H1 (cell line): ENCODE data around the gene KCTD2. TPM values are rescaled to one million over a fixed set of nuclear protein-coding genes. Genes with fewer than 3 reads are reported as not detected.

Experiments
- CTCF ChIA-PET: fragments of 300-600 bp; sonication (Branson Sonifier 250); formaldehyde crosslinking; loops from one replicate; lab custom pipeline; 2021; ENCODE audit not compliant: partially characterized antibody; lab: Charles Lee
- POLR2A ChIA-PET: fragments of 300-600 bp; sonication (Branson Sonifier 250); formaldehyde crosslinking; loops from one replicate; lab custom pipeline; 2021; ENCODE audit warnings: inconsistent platforms; ENCODE audit not compliant: partially characterized antibody; lab: Charles Lee
- DNase-seq, 2 experiments: peaks; one replicate each; pipeline versions ENCODE4 v3.0.0 to v3.0.0-alpha.2; 2010 to 2022; ENCODE audit warnings: low spot score in 2 of 2, low read depth in 1 of 2, mixed read lengths in 1 of 2
- FAIRE-seq: peaks from 2 replicates; lab custom pipeline; 2011; peaks lifted over from hg19 to GRCh38; lab: Jason Lieb, UNC
- H2AFZ ChIP-seq: 2 replicates; pipeline ENCODE4 v1.8.1; 2012; ENCODE audit warnings: low read length, inconsistent platforms
- H2AK5ac ChIP-seq: 2 replicates; pipeline ENCODE4 v1.6.1; 2013; ENCODE audit warnings: low read depth, low read length
- H2BK120ac ChIP-seq: replicated peaks from 2 replicates; pipeline ENCODE3; 2013; ENCODE audit warnings: low read depth, low read length, inconsistent platforms
- H2BK12ac ChIP-seq: 2 replicates; pipeline ENCODE4 v1.6.1; 2013; ENCODE audit warnings: low read depth, low read length
- H2BK15ac ChIP-seq: 2 replicates; pipeline ENCODE4 v1.6.1; 2013; ENCODE audit warnings: low read length
- H2BK20ac ChIP-seq: 2 replicates; pipeline ENCODE4 v1.6.1; 2013; ENCODE audit warnings: low read length
- H2BK5ac ChIP-seq: 2 replicates; pipeline ENCODE4 v1.6.1; 2013; ENCODE audit warnings: low read depth, low read length
- H3K14ac ChIP-seq: 2 replicates; pipeline ENCODE4 v1.6.1; 2013; ENCODE audit warnings: inconsistent platforms; ENCODE audit not compliant: insufficient read length
- H3K18ac ChIP-seq: 2 replicates; pipeline ENCODE4 v1.6.1; 2013; ENCODE audit warnings: low read length; ENCODE audit errors: extremely low read depth
- H3K23ac ChIP-seq: 2 replicates; pipeline ENCODE4 v1.6.1; 2013; ENCODE audit warnings: inconsistent platforms; ENCODE audit not compliant: insufficient read length
- H3K23me2 ChIP-seq: 2 replicates; pipeline ENCODE4 v1.6.1; 2013; ENCODE audit warnings: low read depth, low read length
- H3K27ac ChIP-seq: 2 replicates; pipeline ENCODE4 v1.6.1; 2011; ENCODE audit warnings: low read depth, low read length, inconsistent platforms
- H3K27me3 ChIP-seq, 4 experiments: replicated peaks in 1 of 4; 1 replicate in 1 of 4; 2 replicates in 3 of 4; pipeline versions ENCODE4 v1.6.1 to v1.8.1; 2011 to 2013; ENCODE audit warnings: low read length in 3 of 4, mild to moderate bottlenecking in 3 of 4, inconsistent platforms in 2 of 4, mixed read lengths in 2 of 4, moderate library complexity in 1 of 4; ENCODE audit not compliant: control insufficient read depth in 3 of 4, insufficient read depth in 3 of 4; ENCODE audit errors: extremely low read depth in 1 of 4
- H3K36me3 ChIP-seq, 4 experiments: 2 replicates each; pipeline versions ENCODE4 v1.6.1 to v1.8.1; 2011 to 2013; ENCODE audit warnings: mild to moderate bottlenecking in 4 of 4, low read length in 3 of 4, moderate library complexity in 2 of 4, control low read depth in 1 of 4, inconsistent platforms in 1 of 4; ENCODE audit not compliant: insufficient read depth in 4 of 4, control insufficient read depth in 2 of 4
- H3K4ac ChIP-seq: replicated peaks from 2 replicates; pipeline ENCODE3; 2013; ENCODE audit warnings: low read length, low read depth, mixed read lengths, inconsistent platforms; ENCODE audit not compliant: insufficient read length
- H3K4me1 ChIP-seq, 4 experiments: replicated peaks in 1 of 4; 1 replicate in 1 of 4; 2 replicates in 3 of 4; pipeline versions ENCODE4 v1.6.1 to v1.8.1; 2011 to 2013; ENCODE audit warnings: low read length in 3 of 4, inconsistent platforms in 2 of 4, mixed read lengths in 1 of 4; ENCODE audit not compliant: insufficient read depth in 4 of 4, control insufficient read depth in 3 of 4
- H3K4me2 ChIP-seq, 2 experiments: 2 replicates each; pipeline versions ENCODE4 v1.6.1 to v1.8.1; 2011 to 2013; ENCODE audit warnings: low read depth in 2 of 2, low read length in 2 of 2, control low read depth in 1 of 2, inconsistent platforms in 1 of 2, mild to moderate bottlenecking in 1 of 2; ENCODE audit not compliant: insufficient read depth in 1 of 2
- H3K4me3 ChIP-seq, 4 experiments: fragments of 200-600, 300-600 bp in 1 of 4; sonication (generic), shearing (Covaris generic), sonication (Bioruptor Twin) in 1 of 4; 2 replicates each; pipeline versions ENCODE4 v1.5.1 to v1.8.1; 2011 to 2016; ENCODE audit warnings: low read length in 4 of 4, low read depth in 3 of 4, control low read depth in 2 of 4, inconsistent platforms in 2 of 4, mild to moderate bottlenecking in 2 of 4, mixed read lengths in 1 of 4, moderate library complexity in 1 of 4; ENCODE audit not compliant: insufficient read depth in 2 of 4; ENCODE audit errors: extremely low read depth in 1 of 4
- H3K56ac ChIP-seq: replicated peaks from 2 replicates; pipeline ENCODE3; 2013; ENCODE audit warnings: low read depth, mild to moderate bottlenecking, mixed read lengths, low read length, inconsistent platforms; ENCODE audit not compliant: insufficient read length
- H3K79me1 ChIP-seq: 2 replicates; pipeline ENCODE4 v1.6.1; 2013; ENCODE audit warnings: low read depth, low read length, control low read depth
- H3K79me2 ChIP-seq, 2 experiments: 2 replicates each; pipeline versions ENCODE4 v1.6.1 to v1.8.1; 2012 to 2013; ENCODE audit warnings: low read length in 2 of 2, mild to moderate bottlenecking in 2 of 2, inconsistent platforms in 1 of 2; ENCODE audit not compliant: insufficient read depth in 2 of 2, control insufficient read depth in 1 of 2
- H3K9ac ChIP-seq, 4 experiments: replicated peaks in 1 of 4; 1 replicate in 1 of 4; 2 replicates in 3 of 4; pipeline versions ENCODE4 v1.6.1 to v1.8.1; 2011 to 2013; ENCODE audit warnings: low read depth in 3 of 4, low read length in 3 of 4, control low read depth in 2 of 4, mild to moderate bottlenecking in 2 of 4, moderate library complexity in 2 of 4, inconsistent platforms in 1 of 4; ENCODE audit errors: extremely low read depth in 1 of 4
- H3K9me3 ChIP-seq, 2 experiments: 2 replicates each; pipeline versions ENCODE4 v1.6.1 to v1.8.1; 2012 to 2013; ENCODE audit warnings: mild to moderate bottlenecking in 2 of 2, moderate library complexity in 2 of 2, control low read depth in 1 of 2, inconsistent platforms in 1 of 2, low read depth in 1 of 2, low read length in 1 of 2, mixed read lengths in 1 of 2; ENCODE audit not compliant: insufficient read depth in 2 of 2
- H4K20me1 ChIP-seq, 2 experiments: replicated peaks in 1 of 2; 2 replicates each; pipeline versions ENCODE3 to v1.8.1; 2011 to 2013; ENCODE audit warnings: inconsistent platforms in 2 of 2, low read length in 2 of 2, mild to moderate bottlenecking in 1 of 2; ENCODE audit not compliant: insufficient read depth in 2 of 2, control insufficient read depth in 1 of 2
- H4K5ac ChIP-seq: 2 replicates; pipeline ENCODE4 v1.6.1; 2013; ENCODE audit warnings: low read length, low read depth, mixed read lengths, inconsistent platforms; ENCODE audit not compliant: insufficient read length
- H4K8ac ChIP-seq: 2 replicates; pipeline ENCODE4 v1.8.0; 2013; ENCODE audit warnings: mild to moderate bottlenecking, moderate library complexity, low read length, inconsistent platforms; ENCODE audit not compliant: insufficient read depth; ENCODE audit errors: extremely low read depth
- H4K91ac ChIP-seq: replicated peaks from 2 replicates; pipeline ENCODE3; 2013; ENCODE audit warnings: low read length, mixed read lengths, inconsistent platforms; ENCODE audit not compliant: insufficient read length
- CBX8 ChIP-seq: fragments of 300-800, 300-1000 bp; sonication (generic); IDR thresholded peaks from 2 replicates; pipeline ENCODE4 v1.7.1; 2016; ENCODE audit warnings: low read depth, low read length, borderline replicate concordance
- RFX5 ChIP-seq: IDR thresholded peaks from 2 replicates; pipeline ENCODE4 v1.6.1; 2011; ENCODE audit warnings: low read depth, low read length, improper control_type of control experiment, borderline replicate concordance
- WGBS, 2 experiments: shearing (Covaris generic) in 1 of 2; methylation state at CpG; one replicate each; pipeline versions ENCODE4 v1.1.6 to v1.1.7; 2013 to 2015; ENCODE audit warnings: low lambda C conversion rate in 2 of 2, mixed read lengths in 2 of 2, inconsistent platforms in 1 of 2, low coverage in 1 of 2, missing lambda C conversion rate in 1 of 2; ENCODE audit not compliant: insufficient replicate concordance in 2 of 2, insufficient coverage in 1 of 2, insufficient read length in 1 of 2; ENCODE audit errors: extremely low coverage in 1 of 2, missing lambda C conversion rate in 1 of 2; 5-methylcytosine and 5-hydroxymethylcytosine counted together
- polyA plus RNA-seq, 7 experiments: library from polyadenylated mRNA; depleted of rRNA in 3 of 7; stranded (reverse) in 5 of 7; unstranded in 2 of 7; fragments of >200 nt in 5 of 7; fragments of 200-250 nt in 2 of 7; gene quantifications; 1 replicate in 5 of 7; 2 replicates in 1 of 7; 4 replicates in 1 of 7; pipeline versions ENCODE4 v1.2.1 to v1.2.3, GENCODE V29; 2011 to 2013; ENCODE audit warnings: missing spikeins in 2 of 7, mixed read lengths in 2 of 7
- total RNA-seq: library from RNA; stranded (reverse); fragmentation: NEBNext Ultra II Directional; extraction: Animal tissue kit (Norgen Biotek cat#: 25700); gene quantifications from 2 replicates; pipeline ENCODE4 v1.2.1, GENCODE V29; 2021

The KCTD2 gene
- total and polyA plus RNA-seq, 2 of the 8 experiments (the other 6 are each of a cell fraction or from before 2014, with no cell fraction given), result 33.7 to 36.8 TPM

- no peak overlapping the region for H2BK15ac ChIP-seq
- no peak overlapping the region for H4K5ac ChIP-seq
- TF ChIP-seq RFX5 (peak; percentile 41; the same call in 1 of the 2 replicates), CBX8 (no peak)
- no peak overlapping the region for H3K4me3 ChIP-seq
- H3K56ac ChIP-seq, result no peak overlapping the region
- H2AK5ac ChIP-seq, result no peak overlapping the region
- peaks cover 0 to 10% (median 2%) of the 10 kb centered on the region in 4 experiments; a peak in 4 of 7 replicates for H3K4me1 ChIP-seq
- no peak overlapping the region for H2BK20ac ChIP-seq
- no peak for FAIRE-seq
- CTCF ChIA-PET, result interaction anchor here (0.6 to 20.3 kb wide), 9 partner anchors 13 to 212 kb away, joined by 3 to 345 read pairs (median 4); partner anchors contain the start of gene CDR2L
- peaks cover 0 to 2% of the 10 kb centered on the region in 2 experiments; a peak in 2 of 4 replicates for H3K79me2 ChIP-seq
- H3K79me1 ChIP-seq, result no peaks in the 10 kb centered on the region
- no peak overlapping the region for H2BK120ac ChIP-seq
- no peak overlapping the region for H4K91ac ChIP-seq
- H4K20me1 ChIP-seq, result peaks cover 0 to 4% of the 10 kb centered on the region in 2 experiments
- no peak overlapping the region for H3K4ac ChIP-seq
- peaks cover 4% of the 10 kb centered on the region; the same call in 1 of the 2 replicates for H3K23me2 ChIP-seq
- no peak overlapping the region for H3K23ac ChIP-seq
- no peaks in the 10 kb centered on the region for H3K9me3 ChIP-seq
- H3K36me3 ChIP-seq, result peaks cover 0 to 7% (median 4%) of the 10 kb centered on the region in 4 experiments; a peak in 3 of 8 replicates
- no peak for DNase-seq
- 88% methylated on average over 6 of the region's 6 CpGs; no CpG with 5 or more reads in 1 of the 2 experiments for WGBS, 2 experiments
- no peak overlapping the region for H3K9ac ChIP-seq
- H3K18ac ChIP-seq, result no peak overlapping the region
- POLR2A ChIA-PET, result interaction anchor here (0.7 to 5.8 kb wide), 6 partner anchors 18 to 44 kb away, joined by 3 to 87 read pairs (median 4); partner anchors contain the start of genes ATP5PD, CDR2L and HID1
- H3K27ac ChIP-seq, result no peak overlapping the region
- H2AFZ ChIP-seq, result no peak overlapping the region
- H3K14ac ChIP-seq, result no peak overlapping the region
- no peak overlapping the region for H3K4me2 ChIP-seq
- H4K8ac ChIP-seq, result no peak overlapping the region; the same call in 1 of the 2 replicates
- H2BK12ac ChIP-seq, result no peak overlapping the region
- H2BK5ac ChIP-seq, result no peak overlapping the region
- no peaks in the 10 kb centered on the region for H3K27me3 ChIP-seq
Measured at GRCh38 chr17:75008373-75008772, 38.7 kb upstream of the KCTD2 start.
